ENCODE results near the gene EEF1A2.

DNA sequence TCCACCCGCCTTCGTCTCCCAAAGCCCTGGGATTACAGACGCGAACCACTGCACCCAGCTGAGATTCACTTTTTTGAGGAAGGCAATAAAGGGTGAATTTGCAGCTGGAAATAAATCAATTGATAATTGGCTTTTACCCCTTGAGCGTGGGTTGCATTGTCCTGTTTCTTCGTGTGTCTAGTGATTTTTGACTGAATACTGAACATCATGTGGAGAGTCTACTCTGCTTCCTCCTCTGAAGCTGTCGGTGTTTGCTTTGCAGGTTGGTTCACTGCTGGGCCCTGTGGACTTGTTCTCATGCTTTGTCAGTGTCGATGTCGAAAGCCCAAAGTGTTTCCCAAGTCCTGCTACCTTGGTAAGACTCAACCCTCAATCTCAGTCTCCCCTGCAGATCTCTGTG lies 5.8 kb upstream of the EEF1A2 start:
- TF ChIP-seq, protein P1, sequence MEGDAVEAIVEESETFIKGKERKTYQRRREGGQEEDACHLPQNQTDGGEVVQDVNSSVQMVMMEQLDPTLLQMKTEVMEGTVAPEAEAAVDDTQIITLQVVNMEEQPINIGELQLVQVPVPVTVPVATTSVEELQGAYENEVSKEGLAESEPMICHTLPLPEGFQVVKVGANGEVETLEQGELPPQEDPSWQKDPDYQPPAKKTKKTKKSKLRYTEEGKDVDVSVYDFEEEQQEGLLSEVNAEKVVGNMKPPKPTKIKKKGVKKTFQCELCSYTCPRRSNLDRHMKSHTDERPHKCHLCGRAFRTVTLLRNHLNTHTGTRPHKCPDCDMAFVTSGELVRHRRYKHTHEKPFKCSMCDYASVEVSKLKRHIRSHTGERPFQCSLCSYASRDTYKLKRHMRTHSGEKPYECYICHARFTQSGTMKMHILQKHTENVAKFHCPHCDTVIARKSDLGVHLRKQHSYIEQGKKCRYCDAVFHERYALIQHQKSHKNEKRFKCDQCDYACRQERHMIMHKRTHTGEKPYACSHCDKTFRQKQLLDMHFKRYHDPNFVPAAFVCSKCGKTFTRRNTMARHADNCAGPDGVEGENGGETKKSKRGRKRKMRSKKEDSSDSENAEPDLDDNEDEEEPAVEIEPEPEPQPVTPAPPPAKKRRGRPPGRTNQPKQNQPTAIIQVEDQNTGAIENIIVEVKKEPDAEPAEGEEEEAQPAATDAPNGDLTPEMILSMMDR (IDR thresholded peaks at IDR 0.05), result no peak
- TF ChIP-seq ZFX (IDR thresholded peaks at IDR 0.05; ENCODE audit: borderline replicate concordance), result no peak

All from 22Rv1 (cell line).